Panc1 (cell line): Measurements from ENCODE around the gene PLEKHA8.

Experiments
- CTCF ChIP-seq: fragments of 450-650 bp; IDR thresholded peaks from 2 replicates; pipeline ENCODE4 v1.5.1; 2017; ENCODE audit warnings: mild to moderate bottlenecking
- POLR2AphosphoS5 ChIP-seq: IDR thresholded peaks from 2 replicates; pipeline ENCODE4 v1.6.1; 2012; ENCODE audit warnings: mild to moderate bottlenecking, low read depth, low read length, moderate library complexity
- SIN3A ChIP-seq: IDR thresholded peaks from 2 replicates; pipeline ENCODE4 v1.6.1; 2012; ENCODE audit warnings: low read depth, mild to moderate bottlenecking, low read length, moderate library complexity, borderline replicate concordance; ENCODE audit not compliant: insufficient read depth
- TCF7L2 ChIP-seq: IDR thresholded peaks from 2 replicates; pipeline ENCODE4 v1.6.1; 2011; ENCODE audit warnings: mild to moderate bottlenecking, low read depth, low read length, inconsistent platforms
- TF ChIP-seq, protein P1 (sequence below), 2 experiments: IDR thresholded peaks; 2 replicates each; pipeline ENCODE4 v1.6.1; 2011 to 2012; ENCODE audit warnings: low read depth in 2 of 2, control low read depth in 1 of 2, low read length in 1 of 2, mild to moderate bottlenecking in 1 of 2, moderate library complexity in 1 of 2; ENCODE audit not compliant: insufficient read depth in 1 of 2

GRCh38 chr7:30169579-30169978 lies 141.4 kb downstream of the PLEKHA8 start:
- TF ChIP-seq CTCF (no peak), POLR2AphosphoS5 (no peak), TCF7L2 (no peak), SIN3A (no peak)
- TF ChIP-seq, protein P1, sequence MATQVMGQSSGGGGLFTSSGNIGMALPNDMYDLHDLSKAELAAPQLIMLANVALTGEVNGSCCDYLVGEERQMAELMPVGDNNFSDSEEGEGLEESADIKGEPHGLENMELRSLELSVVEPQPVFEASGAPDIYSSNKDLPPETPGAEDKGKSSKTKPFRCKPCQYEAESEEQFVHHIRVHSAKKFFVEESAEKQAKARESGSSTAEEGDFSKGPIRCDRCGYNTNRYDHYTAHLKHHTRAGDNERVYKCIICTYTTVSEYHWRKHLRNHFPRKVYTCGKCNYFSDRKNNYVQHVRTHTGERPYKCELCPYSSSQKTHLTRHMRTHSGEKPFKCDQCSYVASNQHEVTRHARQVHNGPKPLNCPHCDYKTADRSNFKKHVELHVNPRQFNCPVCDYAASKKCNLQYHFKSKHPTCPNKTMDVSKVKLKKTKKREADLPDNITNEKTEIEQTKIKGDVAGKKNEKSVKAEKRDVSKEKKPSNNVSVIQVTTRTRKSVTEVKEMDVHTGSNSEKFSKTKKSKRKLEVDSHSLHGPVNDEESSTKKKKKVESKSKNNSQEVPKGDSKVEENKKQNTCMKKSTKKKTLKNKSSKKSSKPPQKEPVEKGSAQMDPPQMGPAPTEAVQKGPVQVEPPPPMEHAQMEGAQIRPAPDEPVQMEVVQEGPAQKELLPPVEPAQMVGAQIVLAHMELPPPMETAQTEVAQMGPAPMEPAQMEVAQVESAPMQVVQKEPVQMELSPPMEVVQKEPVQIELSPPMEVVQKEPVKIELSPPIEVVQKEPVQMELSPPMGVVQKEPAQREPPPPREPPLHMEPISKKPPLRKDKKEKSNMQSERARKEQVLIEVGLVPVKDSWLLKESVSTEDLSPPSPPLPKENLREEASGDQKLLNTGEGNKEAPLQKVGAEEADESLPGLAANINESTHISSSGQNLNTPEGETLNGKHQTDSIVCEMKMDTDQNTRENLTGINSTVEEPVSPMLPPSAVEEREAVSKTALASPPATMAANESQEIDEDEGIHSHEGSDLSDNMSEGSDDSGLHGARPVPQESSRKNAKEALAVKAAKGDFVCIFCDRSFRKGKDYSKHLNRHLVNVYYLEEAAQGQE (IDR thresholded peaks at IDR 0.05; ENCODE audit: insufficient read depth in 1 of 2, low read depth in 2 of 2, low read length in 1 of 2), result no peak
